Smooth muscle cell of the brain vasculature (primary cell): ENCODE results near the gene KLHL20.
"Not testable (repeated sequence)": the region's sequence is repeated elsewhere in the genome, so short reads cannot be mapped to it uniquely, and the experiment has no call there.

Experiments
- DNase-seq: peaks from one replicate; pipeline ENCODE4 v3.0.0-alpha.2; 2012; ENCODE audit warnings: low read depth, low spot score

KLHL20 gene

DNA sequence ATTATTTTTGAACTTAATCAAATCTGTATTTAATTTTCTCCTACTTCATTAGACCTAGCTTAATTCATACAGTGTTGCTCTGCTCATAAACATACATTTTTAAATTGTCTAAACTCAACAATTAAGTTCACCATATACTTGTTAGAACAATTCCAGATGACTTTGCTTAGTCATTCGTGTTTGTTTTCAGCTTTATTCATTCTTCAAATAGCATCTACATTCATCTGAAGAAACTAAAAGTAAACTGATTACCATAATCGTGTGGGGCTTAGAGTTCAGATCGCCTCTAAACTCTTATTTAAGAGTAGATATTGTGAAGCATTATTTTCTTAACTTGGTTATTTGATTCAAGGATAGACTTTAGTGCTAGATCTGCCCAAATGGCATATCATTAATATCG lies 34.4 kb downstream of the KLHL20 start:
- DNase-seq: no peak

DNA sequence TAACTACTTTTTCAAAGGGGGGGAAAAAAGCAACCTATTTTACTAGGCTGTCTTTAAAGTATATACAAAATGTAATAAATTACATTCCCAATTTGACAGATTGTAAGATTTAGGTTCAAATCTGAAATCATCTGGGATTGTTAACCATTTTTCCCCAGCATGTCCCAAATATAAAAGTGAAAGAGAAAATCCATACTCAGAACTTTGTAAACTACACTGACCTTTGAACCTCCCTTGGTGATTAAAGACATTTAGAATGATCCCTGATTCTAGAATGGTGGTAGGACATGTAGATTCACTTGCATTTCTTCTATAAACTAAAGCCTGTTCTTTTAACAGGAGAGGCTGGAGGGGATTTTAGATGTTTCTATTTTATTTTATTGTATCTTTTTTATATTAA lies 39.0 kb downstream of the KLHL20 start:
- no peak for DNase-seq

- no peak for DNase-seq
These were observed 42.9 kb downstream of the KLHL20 start for GRCh38 chr1:173757666-173758065.

- DNase-seq: no peak
These were observed 43.3 kb downstream of the KLHL20 start for GRCh38 chr1:173758110-173758509.

DNA sequence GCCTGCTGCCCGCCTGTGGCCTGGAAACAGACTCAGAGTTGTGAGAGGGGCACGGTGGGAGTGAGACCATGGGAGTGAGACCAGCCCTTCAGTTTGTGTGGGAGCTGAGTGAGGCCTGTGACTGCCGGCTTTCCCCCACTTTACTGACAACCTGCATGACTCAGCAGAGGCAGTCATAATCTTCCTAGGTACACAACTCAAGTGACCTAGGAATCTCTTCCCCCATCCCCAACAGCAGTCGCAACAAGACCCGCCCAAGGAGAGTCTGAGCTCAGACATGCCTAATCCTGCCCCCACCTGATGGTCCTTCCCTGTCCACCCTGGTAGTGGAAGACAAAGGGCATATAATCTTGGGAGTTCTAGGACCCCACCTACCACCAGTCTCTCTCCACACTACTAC lies 44.2 kb downstream of the KLHL20 start:
- no peak for DNase-seq

GRCh38 chr1:173764331-173764730 lies 49.5 kb downstream of the KLHL20 start:
- not testable (repeated sequence) for DNase-seq

DNA sequence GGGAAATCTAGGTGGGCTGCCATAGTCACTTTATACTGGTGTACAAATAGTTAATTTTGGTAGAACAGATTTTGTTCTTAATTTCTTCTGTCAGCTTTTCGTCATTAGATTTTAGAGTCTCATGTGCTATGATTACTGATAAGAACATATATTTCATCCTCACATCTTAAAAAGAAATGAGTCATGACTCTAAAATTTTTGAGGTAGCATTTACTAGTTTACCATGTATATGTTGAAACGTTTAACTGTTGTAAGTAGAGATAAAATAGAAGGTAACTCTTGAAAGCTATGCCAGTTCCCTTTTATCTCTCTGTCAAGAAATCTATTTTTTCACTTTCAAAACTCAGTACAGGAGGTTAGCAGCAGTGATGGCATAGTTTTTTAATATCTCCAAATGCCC lies 53.4 kb downstream of the KLHL20 start:
- DNase-seq: no peak

DNA sequence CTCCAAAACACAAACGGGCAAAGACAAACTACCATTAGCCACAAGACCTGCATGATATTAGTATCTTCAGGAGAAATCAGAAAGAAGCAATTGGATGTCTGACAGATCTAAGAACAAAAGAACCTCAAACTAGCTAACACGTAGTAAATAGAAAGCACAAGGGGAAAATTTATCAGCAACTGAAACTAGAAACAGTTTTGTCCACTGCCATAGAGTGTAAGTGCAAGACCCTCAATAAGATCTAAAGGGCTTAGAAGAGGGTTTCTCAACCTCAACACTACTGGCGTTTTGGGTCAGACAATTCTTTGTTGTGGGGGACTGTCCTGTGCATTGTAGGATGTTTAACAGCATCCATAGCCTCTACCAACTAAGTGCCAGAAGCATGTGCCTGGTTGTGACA lies 54.0 kb downstream of the KLHL20 start:
- no peak for DNase-seq

GRCh38 chr1:173770330-173770729 lies 55.5 kb downstream of the KLHL20 start:
- DNase-seq: not testable (repeated sequence)

GRCh38 chr1:173771560-173771959 lies 56.8 kb downstream of the KLHL20 start:
- DNase-seq: no peak

GRCh38 chr1:173775578-173776226 lies 60.9 kb downstream of the KLHL20 start:
- no peak for DNase-seq

DNA sequence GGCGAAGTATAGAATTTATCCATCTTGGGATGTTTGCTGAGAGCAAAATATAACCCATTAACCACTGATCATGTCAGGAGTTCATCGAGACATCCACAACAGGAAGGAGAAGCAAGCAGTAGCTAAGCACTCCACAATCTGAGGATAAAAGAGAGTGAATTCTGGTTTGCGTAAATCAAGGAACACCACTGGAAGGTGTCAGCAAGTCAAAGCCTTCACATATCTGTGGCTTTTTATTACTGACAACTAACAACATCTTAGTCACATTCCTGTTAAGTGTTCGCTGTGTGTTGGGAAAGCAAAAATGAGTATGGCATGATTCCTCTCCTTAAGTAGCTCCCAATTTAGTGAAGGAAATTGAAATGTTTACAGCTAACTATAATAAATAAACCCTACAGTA lies 65.2 kb downstream of the KLHL20 start:
- DNase-seq: no peak

DNA sequence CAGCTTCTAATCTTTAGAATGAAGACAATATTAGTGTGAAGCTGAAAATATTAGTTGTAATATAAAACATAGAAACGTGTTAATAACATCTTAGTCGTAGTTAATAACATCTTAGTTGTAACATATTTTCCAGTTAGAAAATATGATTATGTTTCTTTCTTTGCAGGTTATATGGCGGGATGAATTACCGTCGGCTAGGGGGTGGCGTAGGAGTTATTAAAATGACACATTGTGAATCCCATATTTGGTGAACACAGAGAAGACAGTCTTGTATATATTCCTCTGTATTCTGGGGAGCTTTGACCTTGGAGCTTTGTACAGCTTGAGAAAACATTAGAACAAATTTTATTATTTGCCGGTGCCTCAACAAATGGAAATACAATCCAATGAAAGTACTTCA lies 70.2 kb downstream of the KLHL20 start:
- DNase-seq: no peak

DNA sequence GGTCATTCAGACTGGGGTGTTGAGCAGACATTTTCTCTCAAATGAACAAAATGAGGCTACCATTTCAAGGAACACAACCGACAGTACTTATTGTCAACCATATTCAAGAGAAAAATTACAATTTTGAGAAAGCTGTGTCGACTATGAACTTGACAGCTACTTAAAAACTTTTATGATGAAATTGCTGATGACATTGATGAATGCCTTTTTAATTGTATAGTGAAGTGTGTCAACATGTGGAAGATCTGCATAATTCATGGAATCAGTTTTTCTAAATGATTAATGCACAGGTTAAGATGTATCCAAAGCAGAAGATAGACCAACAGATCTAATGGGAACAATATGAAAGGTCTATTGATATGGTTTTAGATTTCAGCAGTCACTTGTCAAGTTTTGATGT lies 75.1 kb downstream of the KLHL20 start:
- no peak for DNase-seq

GRCh38 chr1:173798078-173798477 lies 83.3 kb downstream of the KLHL20 start:
- DNase-seq: no peak

DNA sequence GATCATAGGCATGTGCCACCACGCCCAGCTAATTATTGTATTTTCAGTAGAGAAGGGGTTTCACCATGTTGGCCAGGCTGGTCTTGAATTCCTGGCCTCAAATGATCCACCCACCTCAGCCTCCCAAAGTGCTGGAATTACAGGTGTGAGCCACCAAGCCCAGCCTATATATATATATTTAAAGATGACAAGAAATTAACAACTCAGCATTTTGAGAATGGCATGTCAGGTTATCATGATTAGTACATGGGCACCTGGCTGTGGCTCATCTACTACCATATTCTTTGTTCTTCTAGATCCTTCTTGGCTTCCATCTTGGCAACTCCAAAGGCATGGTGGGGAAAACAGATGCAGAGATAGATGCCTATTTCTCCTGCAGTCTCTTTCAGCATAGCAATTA lies 85.2 kb downstream of the KLHL20 start:
- DNase-seq: not testable (repeated sequence)

DNA sequence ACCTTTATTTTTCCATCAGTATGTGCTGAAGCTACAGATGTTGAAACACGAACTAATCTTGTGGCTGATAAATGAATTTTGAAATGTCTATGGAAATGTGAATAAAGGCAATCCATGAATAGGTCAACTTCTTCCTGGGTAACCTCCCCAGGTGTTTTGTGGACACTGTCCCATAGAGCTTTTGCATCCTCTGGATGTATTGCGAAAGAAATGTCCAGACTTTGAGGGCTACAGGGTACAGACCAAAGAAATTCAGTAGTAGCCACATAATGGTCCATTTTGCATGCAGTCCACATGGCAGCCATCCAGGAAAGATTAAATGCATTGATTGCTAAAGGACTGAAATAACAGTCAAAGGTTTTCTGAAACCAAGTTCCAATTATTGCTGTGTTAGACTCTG lies 88.2 kb downstream of the KLHL20 start:
- DNase-seq: no peak

- DNase-seq: not testable (repeated sequence)
These were observed 98.9 kb downstream of the KLHL20 start for GRCh38 chr1:173813654-173814053.

DNA sequence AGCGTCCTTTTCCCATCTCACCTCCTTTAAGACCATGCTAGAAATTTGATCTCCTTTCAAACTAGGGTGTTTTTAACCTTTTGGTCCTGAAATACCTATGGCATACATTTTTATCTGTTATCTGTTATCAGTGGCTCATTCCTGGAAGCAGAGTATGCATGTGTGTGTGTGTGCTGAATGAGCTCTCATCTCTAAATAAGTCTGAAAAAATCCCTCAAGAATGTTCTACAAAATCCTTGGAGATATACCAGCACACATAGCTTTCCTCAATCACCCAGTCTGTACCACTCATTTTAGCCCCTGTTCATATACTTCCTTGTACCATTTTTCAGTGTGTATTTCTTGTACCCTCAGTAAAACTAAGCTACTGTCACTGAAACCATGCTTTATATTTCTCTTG lies 103.7 kb downstream of the KLHL20 start:
- DNase-seq: no peak

GRCh38 chr1:173821680-173822079 lies 106.9 kb downstream of the KLHL20 start:
- no peak for DNase-seq

- DNase-seq: no peak
These were observed 109.1 kb downstream of the KLHL20 start for GRCh38 chr1:173823781-173824314.

GRCh38 chr1:173824315-173825081 lies 109.7 kb downstream of the KLHL20 start, which contains the start of the genes CENPL and DARS2:
Gene CENPL (minus strand): TSS chr1:173824883. CDS start chr1:173811299, 13,584 bp downstream.
Gene DARS2 (plus strand): TSS chr1:173824673. CDS start chr1:173825230, 557 bp downstream.
- peak; percentile 92 for DNase-seq

DNA sequence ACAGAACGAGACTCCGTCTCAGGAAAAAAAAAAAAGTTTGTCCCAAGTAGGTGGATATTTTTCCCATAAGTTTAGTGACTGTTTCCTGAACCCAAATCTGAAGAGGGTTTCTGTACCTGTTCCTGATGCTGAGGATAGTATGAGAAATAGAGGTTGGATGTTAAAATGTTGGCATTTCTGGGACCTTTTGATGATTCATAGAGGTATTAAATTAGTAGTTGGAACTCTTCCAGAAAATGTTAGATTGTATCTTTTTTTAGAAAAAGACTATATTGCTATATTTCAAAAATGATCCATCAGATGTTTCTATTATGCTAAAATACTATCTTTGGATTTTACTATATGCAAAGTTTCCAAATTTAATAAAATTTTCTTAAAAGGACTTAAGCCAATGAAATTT lies 112.8 kb downstream of the KLHL20 start:
- no peak for DNase-seq
